ENCODE measurements around the gene ESYT2.

Gene ESYT2

DNA sequence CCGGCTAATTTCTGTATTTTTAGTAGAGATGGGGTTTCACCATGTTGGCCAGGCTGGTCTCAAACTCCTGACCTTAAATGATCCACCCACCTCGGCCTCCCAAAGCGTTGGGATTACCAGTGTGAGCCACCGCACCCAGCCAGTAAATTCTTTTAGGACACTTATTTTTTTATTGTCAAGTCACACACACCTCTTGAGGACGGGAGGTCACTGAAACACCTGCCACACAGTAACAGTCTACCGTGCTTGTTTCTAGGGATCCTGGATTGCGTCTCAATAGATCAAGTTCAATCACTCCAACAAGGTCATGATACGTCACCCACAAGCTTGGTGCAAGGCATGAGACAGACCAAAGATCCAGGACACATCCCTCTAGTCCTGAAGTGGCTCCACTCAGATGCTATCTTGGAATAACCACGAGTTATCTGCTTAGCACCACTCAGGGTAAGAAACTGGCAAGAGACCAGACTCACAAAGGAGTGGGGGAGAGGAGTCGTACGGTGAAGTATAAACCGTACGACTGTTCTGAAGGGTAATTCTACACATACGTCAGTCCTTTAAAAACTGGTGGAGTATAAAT, 65.8 kb downstream of the ESYT2 start:
- DNase-seq (ENCODE audit: low spot score), result no peak
- TF ChIP-seq CTCF (IDR thresholded peaks at IDR 0.05; ENCODE audit: extremely low read depth, insufficient read depth, missing control alignments), result no peak
- in situ Hi-C loops (cut with MboI; ENCODE audit: low pct_unique_long_range_greater_than_20kb, low sequenced_read_pairs, unreplicated experiment), result no loop called here

DNA sequence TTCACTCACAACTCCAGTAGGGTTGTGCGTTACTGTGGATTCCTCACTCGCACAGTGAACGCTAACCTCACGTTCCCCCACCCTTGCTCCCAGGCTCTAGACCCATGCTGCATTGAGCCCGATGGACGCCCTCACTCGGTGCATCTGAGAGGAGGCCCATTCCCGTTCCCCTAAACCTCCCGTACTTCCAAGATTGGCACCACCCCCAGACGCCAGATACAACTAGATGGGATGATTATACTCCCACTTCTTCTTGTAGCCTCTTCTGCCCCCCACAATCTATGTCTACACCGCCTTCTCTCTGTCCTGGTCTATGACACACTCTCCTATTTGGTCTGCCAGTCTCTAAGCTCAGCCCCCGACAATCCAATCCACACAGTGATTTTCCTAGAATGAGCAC, 67.4 kb downstream of the ESYT2 start:
- in situ Hi-C loops (cut with MboI; ENCODE audit: low pct_unique_long_range_greater_than_20kb, low sequenced_read_pairs, unreplicated experiment), result no loop called here
- TF ChIP-seq CTCF (IDR thresholded peaks at IDR 0.05; ENCODE audit: extremely low read depth, insufficient read depth, missing control alignments), result no peak
- no peak for DNase-seq (ENCODE audit: low spot score)

DNA sequence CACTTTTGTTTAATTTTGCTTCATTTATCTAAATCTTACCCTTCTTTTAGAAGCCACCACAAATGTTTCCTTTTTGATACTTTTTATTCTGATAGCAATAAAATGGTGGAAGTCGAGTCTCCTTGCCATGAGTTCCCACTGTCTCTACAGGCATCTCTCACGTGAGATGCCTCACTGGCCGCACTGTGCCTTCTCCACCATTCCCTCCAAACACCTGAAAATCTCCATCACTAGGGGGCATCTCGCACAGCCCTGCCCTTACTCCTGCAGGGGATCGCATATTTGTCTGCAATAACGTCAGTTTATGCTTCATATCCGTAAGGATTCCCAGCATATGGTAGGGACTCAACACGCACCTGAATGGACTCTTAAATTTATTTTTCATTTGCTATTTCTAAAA, 68.4 kb downstream of the ESYT2 start:
- in situ Hi-C loops (cut with MboI; ENCODE audit: low pct_unique_long_range_greater_than_20kb, low sequenced_read_pairs, unreplicated experiment), result no loop called here
- no peak for TF ChIP-seq CTCF (IDR thresholded peaks at IDR 0.05; ENCODE audit: extremely low read depth, insufficient read depth, missing control alignments)
- DNase-seq (ENCODE audit: low spot score), result no peak

- in situ Hi-C loops (cut with MboI; ENCODE audit: low pct_unique_long_range_greater_than_20kb, low sequenced_read_pairs, unreplicated experiment), result no loop called here
- no peak for DNase-seq (ENCODE audit: low spot score)
- no peak for TF ChIP-seq CTCF (IDR thresholded peaks at IDR 0.05; ENCODE audit: extremely low read depth, insufficient read depth, missing control alignments)
These were observed 68.9 kb downstream of the ESYT2 start for GRCh38 chr7:158760445-158760764.

DNA sequence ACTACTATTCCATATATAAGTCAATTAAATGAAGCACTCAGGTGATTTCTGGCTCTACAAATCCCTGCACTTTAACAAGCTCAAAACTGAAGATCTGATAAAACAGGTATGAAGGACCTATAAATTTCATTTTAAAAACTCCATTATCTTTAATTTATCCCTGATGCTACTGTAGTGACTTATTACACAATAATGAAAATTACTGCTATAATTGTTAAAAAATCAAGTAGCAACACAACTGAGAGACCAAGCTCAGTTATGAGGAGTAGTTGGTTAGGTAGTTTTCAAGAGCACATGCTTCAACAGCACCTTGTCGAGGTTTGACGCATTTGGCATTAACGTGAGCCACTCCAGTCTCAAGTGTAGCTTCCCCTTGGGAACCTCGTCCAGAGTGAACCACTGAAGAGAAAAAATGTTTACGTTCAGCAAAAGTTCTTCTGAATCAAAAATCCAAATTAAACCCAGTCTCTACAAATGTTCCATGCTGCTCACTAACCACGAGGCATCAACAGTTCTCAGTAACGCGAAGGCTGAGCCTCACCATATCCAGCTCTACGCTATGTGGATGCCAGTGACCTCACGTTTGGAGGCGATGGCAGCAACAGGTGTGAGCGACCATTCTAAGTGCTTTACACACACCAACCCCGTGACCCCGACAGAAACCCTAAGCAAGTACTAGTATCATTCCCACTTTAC, 69.4 kb downstream of the ESYT2 start:
- no peak for TF ChIP-seq CTCF (IDR thresholded peaks at IDR 0.05; ENCODE audit: extremely low read depth, insufficient read depth, missing control alignments)
- no peak for DNase-seq (ENCODE audit: low spot score)
- in situ Hi-C loops (cut with MboI; ENCODE audit: low pct_unique_long_range_greater_than_20kb, low sequenced_read_pairs, unreplicated experiment), result no loop called here

GRCh38 chr7:158759245-158759614, 70.1 kb downstream of the ESYT2 start:
- TF ChIP-seq CTCF (IDR thresholded peaks at IDR 0.05; ENCODE audit: extremely low read depth, insufficient read depth, missing control alignments), result no peak
- in situ Hi-C loops (cut with MboI; ENCODE audit: low pct_unique_long_range_greater_than_20kb, low sequenced_read_pairs, unreplicated experiment), result no loop called here
- no peak for DNase-seq (ENCODE audit: low spot score)
